Astrocyte (in vitro differentiated cells and primary cell): ENCODE results near the gene MIAT.

Experiments
- CTCF ChIP-seq: IDR thresholded peaks from 2 replicates; pipeline ENCODE4 v1.5.1; 2011; ENCODE audit warnings: low read depth, mild to moderate bottlenecking, inconsistent platforms, low read length, moderate library complexity; ENCODE audit not compliant: insufficient read depth
- EZH2 ChIP-seq: IDR thresholded peaks from 2 replicates; pipeline ENCODE4 v1.6.1; 2012; ENCODE audit warnings: mild to moderate bottlenecking, low read length, inconsistent platforms; ENCODE audit not compliant: insufficient read depth

GRCh38 chr22:26690654-26691376 lies 33.4 kb downstream of the MIAT start:
- TF ChIP-seq CTCF (no peak), EZH2 (no peak)
